ENCODE measurements around the gene NCMAP.
A peak's percentile ranks its signal among the peaks of the same experiment; 100 is the strongest.

The NCMAP gene

GRCh38 chr1:24535021-24535424 is 20.9 kb upstream of the NCMAP start:
- Histone ChIP-seq H3K4me2 (ENCODE audit: low read length) (peak overlapping the region; percentile 83), H3K27ac (ENCODE audit: low read depth, low read length) (peak overlapping the region; percentile 85)

GRCh38 chr1:24535778-24536177 is 20.1 kb upstream of the NCMAP start:
- TF ChIP-seq EZH2phosphoT487 (IDR thresholded peaks at IDR 0.05; ENCODE audit: borderline replicate concordance, low read length) (no peak), CTCF (IDR thresholded peaks at IDR 0.05; ENCODE audit: low read depth, low read length, poor library complexity, severe bottlenecking) (no peak)
- peaks cover 10% of the 10 kb centered on the region for H3K36me3 ChIP-seq (ENCODE audit: control insufficient read depth, low read length)
- H4K20me1 ChIP-seq (ENCODE audit: control insufficient read depth, insufficient read depth, low read depth, low read length): no peaks in the 10 kb centered on the region
- no peaks in the 10 kb centered on the region for H3K9me2 ChIP-seq (replicated peaks; ENCODE audit: control insufficient read depth, low read length)
- H3K4me3 ChIP-seq (ENCODE audit: low read length): peak overlapping the region; percentile 70
- peaks cover 53% of the 10 kb centered on the region for H3F3A ChIP-seq (ENCODE audit: control insufficient read depth, insufficient read depth)
- H3K9me3 ChIP-seq (ENCODE audit: control insufficient read depth, insufficient read depth, low read length): no peaks in the 10 kb centered on the region
- H3K4me1 ChIP-seq (ENCODE audit: control insufficient read depth, low read length): peaks cover 77% of the 10 kb centered on the region
- peak overlapping the region; percentile 85 for H3K27ac ChIP-seq (ENCODE audit: low read depth, low read length)
- peak overlapping the region; percentile 83 for H3K4me2 ChIP-seq (ENCODE audit: low read length)
- no peaks in the 10 kb centered on the region for H3K27me3 ChIP-seq (ENCODE audit: control insufficient read depth, low read length)
- no peaks in the 10 kb centered on the region for H3K79me2 ChIP-seq (ENCODE audit: control insufficient read depth, low read length)

More at GRCh38 chr1:24535021-24535424, 20.9 kb upstream of the NCMAP start:
- TF ChIP-seq EZH2phosphoT487 (IDR thresholded peaks at IDR 0.05; ENCODE audit: borderline replicate concordance, low read length) (no peak), CTCF (IDR thresholded peaks at IDR 0.05; ENCODE audit: low read depth, low read length, poor library complexity, severe bottlenecking) (no peak)
- Histone ChIP-seq H3F3A (ENCODE audit: control insufficient read depth, insufficient read depth) (peaks cover 53% of the 10 kb centered on the region), H4K20me1 (ENCODE audit: control insufficient read depth, insufficient read depth, low read depth, low read length) (no peaks in the 10 kb centered on the region), H3K9me3 (ENCODE audit: control insufficient read depth, insufficient read depth, low read length) (no peaks in the 10 kb centered on the region), H3K4me1 (ENCODE audit: control insufficient read depth, low read length) (peaks cover 70% of the 10 kb centered on the region), H3K27me3 (ENCODE audit: control insufficient read depth, low read length) (no peaks in the 10 kb centered on the region), H3K4me3 (ENCODE audit: low read length) (peak overlapping the region; percentile 70), H3K9me2 (replicated peaks; ENCODE audit: control insufficient read depth, low read length) (no peaks in the 10 kb centered on the region), H3K79me2 (ENCODE audit: control insufficient read depth, low read length) (no peaks in the 10 kb centered on the region), H3K36me3 (ENCODE audit: control insufficient read depth, low read length) (peaks cover 10% of the 10 kb centered on the region)

GRCh38 chr1:24536391-24536840 is 19.5 kb upstream of the NCMAP start:
- TF ChIP-seq EZH2phosphoT487 (IDR thresholded peaks at IDR 0.05; ENCODE audit: borderline replicate concordance, low read length): no peak
- no peak for TF ChIP-seq CTCF (IDR thresholded peaks at IDR 0.05; ENCODE audit: low read depth, low read length, poor library complexity, severe bottlenecking)
- Histone ChIP-seq H3K9me3 (ENCODE audit: control insufficient read depth, insufficient read depth, low read length) (no peaks in the 10 kb centered on the region), H3K27ac (ENCODE audit: low read depth, low read length) (peak overlapping the region; percentile 85), H3K36me3 (ENCODE audit: control insufficient read depth, low read length) (peaks cover 10% of the 10 kb centered on the region), H3K79me2 (ENCODE audit: control insufficient read depth, low read length) (no peaks in the 10 kb centered on the region), H3K9me2 (replicated peaks; ENCODE audit: control insufficient read depth, low read length) (no peaks in the 10 kb centered on the region), H3K4me1 (ENCODE audit: control insufficient read depth, low read length) (peaks cover 84% of the 10 kb centered on the region), H3K4me3 (ENCODE audit: low read length) (peak overlapping the region; percentile 70), H3K4me2 (ENCODE audit: low read length) (peak overlapping the region; percentile 83), H4K20me1 (ENCODE audit: control insufficient read depth, insufficient read depth, low read depth, low read length) (no peaks in the 10 kb centered on the region), H3F3A (ENCODE audit: control insufficient read depth, insufficient read depth) (peaks cover 46% of the 10 kb centered on the region), H3K27me3 (ENCODE audit: control insufficient read depth, low read length) (no peaks in the 10 kb centered on the region)
